Measurements from ENCODE around the gene PSMA5.

Gene PSMA5

GRCh38 chr1:109468903-109469302 is 42.7 kb upstream of the PSMA5 start:
- no peak overlapping the region for H3K27ac ChIP-seq
- ChIA-PET CTCF (interaction anchor here (1.0 kb wide), 1 partner anchor 24 kb away, joined by 3 read pairs; no protein-coding TSS in a partner anchor), POLR2A (ENCODE audit: low non-redundant PET) (interaction anchor here (0.6 kb wide), 1 partner anchor 576 kb away, joined by 5 read pairs; no protein-coding TSS in a partner anchor)
- no peak for TF ChIP-seq CTCF (conservative IDR thresholded peaks at IDR 0.05; ENCODE audit: low read depth)
- no peak for DNase-seq (ENCODE audit: low spot score)

- ChIA-PET POLR2A (ENCODE audit: low non-redundant PET) (no interaction called here), CTCF (no interaction called here)
- DNase-seq (ENCODE audit: low spot score), result no peak
- TF ChIP-seq CTCF (conservative IDR thresholded peaks at IDR 0.05; ENCODE audit: low read depth), result no peak
- no peak overlapping the region for H3K27ac ChIP-seq
Observed at GRCh38 chr1:109468061-109468460, 41.8 kb upstream of the PSMA5 start.

- H3K27ac ChIP-seq, result no peak overlapping the region
- CTCF ChIA-PET, result no interaction called here
- DNase-seq (ENCODE audit: low spot score), result no peak
- TF ChIP-seq CTCF (conservative IDR thresholded peaks at IDR 0.05; ENCODE audit: low read depth), result no peak
- POLR2A ChIA-PET (ENCODE audit: low non-redundant PET), result no interaction called here
Observed at GRCh38 chr1:109467301-109467777, 41.1 kb upstream of the PSMA5 start.

GRCh38 chr1:109466452-109467300 is 40.4 kb upstream of the PSMA5 start, which contains the start of gene SYPL2:
TSS of gene SYPL2 (plus strand) at chr1:109466546. CDS start at chr1:109466844, 298 bp downstream.
- no peak for TF ChIP-seq CTCF (conservative IDR thresholded peaks at IDR 0.05; ENCODE audit: low read depth)
- H3K27ac ChIP-seq, result no peak within 1 kb of the TSS
- CTCF ChIA-PET, result interaction anchor here (0.9 kb wide), 1 partner anchor 83 kb away, joined by 3 read pairs; no protein-coding TSS in a partner anchor
- no peak for DNase-seq (ENCODE audit: low spot score)
- POLR2A ChIA-PET (ENCODE audit: low non-redundant PET), result no interaction called here

GRCh38 chr1:109466125-109466451 is 39.8 kb upstream of the PSMA5 start:
- CTCF ChIA-PET, result interaction anchor here (0.9 kb wide), 1 partner anchor 82 kb away, joined by 3 read pairs; no protein-coding TSS in a partner anchor
- no peak for DNase-seq (ENCODE audit: low spot score)
- POLR2A ChIA-PET (ENCODE audit: low non-redundant PET), result no interaction called here

GRCh38 chr1:109457819-109458218 is 31.6 kb upstream of the PSMA5 start:
- CTCF ChIA-PET, result no interaction called here
- POLR2A ChIA-PET (ENCODE audit: low non-redundant PET), result no interaction called here

More at GRCh38 chr1:109466125-109466451, 39.8 kb upstream of the PSMA5 start:
- no peak overlapping the region for H3K27ac ChIP-seq
- TF ChIP-seq CTCF (conservative IDR thresholded peaks at IDR 0.05; ENCODE audit: low read depth), result no peak

More at GRCh38 chr1:109457819-109458218, 31.6 kb upstream of the PSMA5 start:
- DNase-seq (ENCODE audit: low spot score), result no peak
- H3K27ac ChIP-seq, result no peak overlapping the region
- no peak for TF ChIP-seq CTCF (conservative IDR thresholded peaks at IDR 0.05; ENCODE audit: low read depth)

All from RWPE1 (cell line).